ENCODE results near the gene STAT4. TPM values are rescaled to one million over a fixed set of nuclear protein-coding genes. Genes with fewer than 3 reads are reported as not detected.

Gene STAT4
- total RNA-seq, 1 donor from 2014 or later, result 1.6 TPM

DNA sequence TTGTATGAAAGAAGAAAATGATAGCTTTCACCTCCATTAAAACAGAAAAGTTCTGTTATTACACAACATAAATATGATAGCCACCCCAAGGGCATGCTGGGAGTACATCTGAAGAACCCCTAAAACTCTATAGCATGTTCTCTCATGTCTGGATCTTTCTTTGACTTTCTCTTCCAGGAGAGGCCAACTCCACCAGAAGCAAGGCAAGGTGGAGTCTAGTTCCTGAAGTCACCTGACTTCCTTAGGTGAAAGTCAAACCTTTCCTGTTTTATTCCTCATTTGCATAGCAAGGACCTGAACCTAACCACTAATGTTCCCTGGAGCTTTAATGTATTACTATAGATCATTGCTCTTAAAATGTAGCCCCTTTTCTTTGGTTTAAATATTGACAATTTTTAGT lies 142.5 kb downstream of the STAT4 start:
- Mint-ChIP-seq H3K4me1 (ENCODE audit: low read depth, unreplicated experiment) (peaks cover 27% of the 10 kb centered on the region), H3K27ac (ENCODE audit: unreplicated experiment) (peak overlapping the region; percentile 8), H3K36me3 (ENCODE audit: low read depth, unreplicated experiment) (peaks cover 49% of the 10 kb centered on the region), H3K4me3 (ENCODE audit: unreplicated experiment) (peak overlapping the region; percentile 71), H3K27me3 (ENCODE audit: low read depth, unreplicated experiment) (no peaks in the 10 kb centered on the region), H3K9me3 (ENCODE audit: unreplicated experiment) (peaks cover 3% of the 10 kb centered on the region)
- FAIRE-seq, result no peak
- H3K4me1 ChIP-seq (ENCODE audit: insufficient read depth, low read length), result peaks cover 8% of the 10 kb centered on the region
- no peaks in the 10 kb centered on the region for H3K9me3 ChIP-seq (ENCODE audit: insufficient read depth, low read depth, low read length)
- H4K20me1 ChIP-seq (ENCODE audit: insufficient read depth, low read length), result peaks cover 22% of the 10 kb centered on the region
- H3K27ac ChIP-seq (ENCODE audit: low read depth, low read length), result no peak overlapping the region
- DNase-seq (ENCODE audit: low read depth), result no peak
- H3K79me2 ChIP-seq (ENCODE audit: insufficient read depth, low read length), result peaks cover 26% of the 10 kb centered on the region
- TF ChIP-seq, protein P1, sequence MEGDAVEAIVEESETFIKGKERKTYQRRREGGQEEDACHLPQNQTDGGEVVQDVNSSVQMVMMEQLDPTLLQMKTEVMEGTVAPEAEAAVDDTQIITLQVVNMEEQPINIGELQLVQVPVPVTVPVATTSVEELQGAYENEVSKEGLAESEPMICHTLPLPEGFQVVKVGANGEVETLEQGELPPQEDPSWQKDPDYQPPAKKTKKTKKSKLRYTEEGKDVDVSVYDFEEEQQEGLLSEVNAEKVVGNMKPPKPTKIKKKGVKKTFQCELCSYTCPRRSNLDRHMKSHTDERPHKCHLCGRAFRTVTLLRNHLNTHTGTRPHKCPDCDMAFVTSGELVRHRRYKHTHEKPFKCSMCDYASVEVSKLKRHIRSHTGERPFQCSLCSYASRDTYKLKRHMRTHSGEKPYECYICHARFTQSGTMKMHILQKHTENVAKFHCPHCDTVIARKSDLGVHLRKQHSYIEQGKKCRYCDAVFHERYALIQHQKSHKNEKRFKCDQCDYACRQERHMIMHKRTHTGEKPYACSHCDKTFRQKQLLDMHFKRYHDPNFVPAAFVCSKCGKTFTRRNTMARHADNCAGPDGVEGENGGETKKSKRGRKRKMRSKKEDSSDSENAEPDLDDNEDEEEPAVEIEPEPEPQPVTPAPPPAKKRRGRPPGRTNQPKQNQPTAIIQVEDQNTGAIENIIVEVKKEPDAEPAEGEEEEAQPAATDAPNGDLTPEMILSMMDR (IDR thresholded peaks at IDR 0.05; ENCODE audit: insufficient read depth, low read depth, low read length), result no peak
- no peak for TF ChIP-seq EZH2 (IDR thresholded peaks at IDR 0.05; ENCODE audit: insufficient read depth, low read length)
- no peak overlapping the region for H3K4me3 ChIP-seq (ENCODE audit: insufficient read depth, low read depth, low read length)
- H3K27me3 ChIP-seq (ENCODE audit: insufficient read depth, low read length), result no peaks in the 10 kb centered on the region
- H3K36me3 ChIP-seq (ENCODE audit: insufficient read depth, low read length), result peaks cover 38% of the 10 kb centered on the region
- no peak overlapping the region for H3K4me2 ChIP-seq (ENCODE audit: low read length)
- no peak overlapping the region for H2AFZ ChIP-seq (ENCODE audit: low read depth, low read length)
- H3K9ac ChIP-seq (ENCODE audit: low read length), result no peak overlapping the region

DNA sequence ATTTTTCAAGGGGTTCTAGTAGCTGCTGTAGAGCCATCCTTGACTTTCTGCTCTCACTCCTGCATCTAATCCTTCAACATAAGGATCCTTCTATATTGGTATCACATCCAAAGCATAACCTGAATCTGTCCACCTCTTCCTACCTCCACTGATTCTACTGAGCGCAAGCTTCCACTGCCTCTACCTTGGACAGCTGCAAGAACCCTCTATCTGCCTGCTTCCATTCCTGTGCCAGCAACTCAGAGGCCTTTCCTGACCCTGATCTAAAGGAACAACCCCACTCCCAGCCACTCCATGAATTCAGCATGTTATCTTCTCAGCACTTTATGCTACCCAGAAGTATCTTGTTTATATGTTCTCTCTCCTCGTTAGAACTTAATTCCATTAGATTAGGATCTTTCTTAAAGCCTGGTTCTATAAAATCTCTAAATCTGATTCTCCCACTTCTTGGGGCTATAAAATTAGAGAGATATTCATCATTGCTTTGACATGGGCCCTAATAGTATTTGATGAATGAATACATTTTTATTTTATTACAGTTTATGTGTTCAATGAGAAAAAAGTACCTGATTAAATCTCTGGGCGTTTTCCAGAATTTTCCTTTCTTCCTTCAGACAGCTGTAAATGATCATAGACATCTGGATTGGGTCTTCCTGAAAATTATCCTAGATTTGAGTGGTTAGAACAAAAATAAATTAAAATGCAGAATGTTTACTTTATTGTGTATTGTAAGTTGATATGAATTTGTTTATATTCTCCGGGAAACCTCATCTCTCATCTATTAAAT lies 143.6 kb downstream of the STAT4 start:
- H3K36me3 Mint-ChIP-seq (ENCODE audit: low read depth, unreplicated experiment), result peaks cover 52% of the 10 kb centered on the region
- peaks cover 28% of the 10 kb centered on the region for H3K4me1 Mint-ChIP-seq (ENCODE audit: low read depth, unreplicated experiment)
- FAIRE-seq (no peak), DNase-seq (ENCODE audit: low read depth) (no peak)
- Histone ChIP-seq H3K9me3 (ENCODE audit: insufficient read depth, low read depth, low read length) (no peaks in the 10 kb centered on the region), H3K27ac (ENCODE audit: low read depth, low read length) (no peak overlapping the region), H4K20me1 (ENCODE audit: insufficient read depth, low read length) (peaks cover 13% of the 10 kb centered on the region), H3K4me3 (ENCODE audit: insufficient read depth, low read depth, low read length) (no peak overlapping the region), H3K4me1 (ENCODE audit: insufficient read depth, low read length) (peaks cover 3% of the 10 kb centered on the region), H2AFZ (ENCODE audit: low read depth, low read length) (no peak overlapping the region), H3K79me2 (ENCODE audit: insufficient read depth, low read length) (peaks cover 16% of the 10 kb centered on the region), H3K36me3 (ENCODE audit: insufficient read depth, low read length) (peaks cover 42% of the 10 kb centered on the region), H3K27me3 (ENCODE audit: insufficient read depth, low read length) (no peaks in the 10 kb centered on the region), H3K9ac (ENCODE audit: low read length) (no peak overlapping the region), H3K4me2 (ENCODE audit: low read length) (no peak overlapping the region)
- H3K9me3 Mint-ChIP-seq (ENCODE audit: unreplicated experiment), result peaks cover 3% of the 10 kb centered on the region
- peak overlapping the region; percentile 40 for H3K4me3 Mint-ChIP-seq (ENCODE audit: unreplicated experiment)
- no peaks in the 10 kb centered on the region for H3K27me3 Mint-ChIP-seq (ENCODE audit: low read depth, unreplicated experiment)
- H3K27ac Mint-ChIP-seq (ENCODE audit: unreplicated experiment), result no peak overlapping the region
- TF ChIP-seq, protein P1 (IDR thresholded peaks at IDR 0.05; ENCODE audit: insufficient read depth, low read depth, low read length), result no peak
- no peak for TF ChIP-seq EZH2 (IDR thresholded peaks at IDR 0.05; ENCODE audit: insufficient read depth, low read length)

DNA sequence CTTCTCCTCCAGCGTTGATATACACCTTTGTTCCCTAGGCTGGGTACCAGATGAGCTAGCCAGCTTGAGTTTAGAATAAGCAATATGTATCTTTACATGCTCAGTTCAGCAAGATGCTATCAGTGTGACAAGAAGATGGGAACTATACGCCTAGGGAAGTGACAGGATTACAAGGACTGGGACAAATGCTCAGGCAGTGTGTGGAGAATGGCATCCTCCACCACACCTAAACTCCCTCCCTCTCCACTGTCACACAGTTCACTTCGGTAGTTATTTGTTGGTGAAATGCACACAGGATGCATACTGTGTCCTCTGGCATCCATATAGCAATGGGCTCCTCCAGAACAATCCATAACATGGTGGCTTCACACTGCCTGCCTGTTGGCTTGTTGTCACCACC lies 144.5 kb downstream of the STAT4 start:
- DNase-seq (ENCODE audit: low read depth), result no peak
- peaks cover 50% of the 10 kb centered on the region for H3K36me3 Mint-ChIP-seq (ENCODE audit: low read depth, unreplicated experiment)
- H3K4me3 ChIP-seq (ENCODE audit: insufficient read depth, low read depth, low read length), result no peak overlapping the region
- H3K27ac Mint-ChIP-seq (ENCODE audit: unreplicated experiment), result no peak overlapping the region
- no peak overlapping the region for H3K4me3 Mint-ChIP-seq (ENCODE audit: unreplicated experiment)
- no peak overlapping the region for H3K4me2 ChIP-seq (ENCODE audit: low read length)
- peaks cover 5% of the 10 kb centered on the region for H4K20me1 ChIP-seq (ENCODE audit: insufficient read depth, low read length)
- no peak overlapping the region for H2AFZ ChIP-seq (ENCODE audit: low read depth, low read length)
- H3K9me3 Mint-ChIP-seq (ENCODE audit: unreplicated experiment), result peaks cover 3% of the 10 kb centered on the region
- no peak overlapping the region for H3K27ac ChIP-seq (ENCODE audit: low read depth, low read length)
- TF ChIP-seq, protein P1 (IDR thresholded peaks at IDR 0.05; ENCODE audit: insufficient read depth, low read depth, low read length), result no peak
- TF ChIP-seq EZH2 (IDR thresholded peaks at IDR 0.05; ENCODE audit: insufficient read depth, low read length), result no peak
- H3K27me3 Mint-ChIP-seq (ENCODE audit: low read depth, unreplicated experiment), result no peaks in the 10 kb centered on the region
- H3K9me3 ChIP-seq (ENCODE audit: insufficient read depth, low read depth, low read length), result no peaks in the 10 kb centered on the region
- H3K79me2 ChIP-seq (ENCODE audit: insufficient read depth, low read length), result peaks cover 7% of the 10 kb centered on the region
- peaks cover 3% of the 10 kb centered on the region for H3K4me1 ChIP-seq (ENCODE audit: insufficient read depth, low read length)
- H3K4me1 Mint-ChIP-seq (ENCODE audit: low read depth, unreplicated experiment), result peaks cover 31% of the 10 kb centered on the region
- no peaks in the 10 kb centered on the region for H3K27me3 ChIP-seq (ENCODE audit: insufficient read depth, low read length)
- peaks cover 42% of the 10 kb centered on the region for H3K36me3 ChIP-seq (ENCODE audit: insufficient read depth, low read length)
- no peak overlapping the region for H3K9ac ChIP-seq (ENCODE audit: low read length)
- FAIRE-seq, result no peak
